ENCODE data around the gene ABR.

ABR gene

GRCh38 chr17:1058423-1059130, 121.2 kb downstream of the ABR start:
- no peak for DNase-seq (ENCODE audit: extremely low read depth, low read depth)
- peak; percentile 21 for TF ChIP-seq CTCF (IDR thresholded peaks at IDR 0.05; ENCODE audit: low read depth, low read length)

GRCh38 chr17:1056761-1057160, 123.0 kb downstream of the ABR start:
- TF ChIP-seq CTCF (IDR thresholded peaks at IDR 0.05; ENCODE audit: low read depth, low read length), result no peak
- no peak for DNase-seq (ENCODE audit: extremely low read depth, low read depth)

- TF ChIP-seq CTCF (IDR thresholded peaks at IDR 0.05; ENCODE audit: low read depth, low read length), result peak; percentile 57
- DNase-seq (ENCODE audit: extremely low read depth, low read depth), result peak; percentile 10
Observed at GRCh38 chr17:1055751-1056645, 123.8 kb downstream of the ABR start.

GRCh38 chr17:1055231-1055630, 124.5 kb downstream of the ABR start:
- TF ChIP-seq CTCF (IDR thresholded peaks at IDR 0.05; ENCODE audit: low read depth, low read length), result no peak
- no peak for DNase-seq (ENCODE audit: extremely low read depth, low read depth)

GRCh38 chr17:1054656-1055055, 125.1 kb downstream of the ABR start:
- no peak for TF ChIP-seq CTCF (IDR thresholded peaks at IDR 0.05; ENCODE audit: low read depth, low read length)
- no peak for DNase-seq (ENCODE audit: extremely low read depth, low read depth)

- TF ChIP-seq CTCF (IDR thresholded peaks at IDR 0.05; ENCODE audit: low read depth, low read length), result no peak
- DNase-seq (ENCODE audit: extremely low read depth, low read depth), result no peak
Observed at GRCh38 chr17:1053661-1054360, 126.0 kb downstream of the ABR start.
